Tibial nerve (tissue), 4 donors: ENCODE measurements around the gene PTGIR. TPM values are rescaled to one million over a fixed set of nuclear protein-coding genes. Genes with fewer than 3 reads are reported as not detected.
A peak's percentile ranks its signal among the peaks of the same experiment; 100 is the strongest.

Experiments
- DNase-seq, 2 donors: peaks; one replicate each; pipeline ENCODE4 v3.0.0-alpha.2; 2019; ENCODE audit warnings: low spot score in 2 of 2
- H3K27ac ChIP-seq, 4 donors: fragments of 200-600 bp; sonication (generic) in 3 of 4; one replicate each; pipeline ENCODE4 v1.5.1; 2017 to 2019; ENCODE audit warnings: mild to moderate bottlenecking in 1 of 4
- H3K27me3 ChIP-seq, 2 donors: fragments of 200-600 bp; sonication (generic) in 1 of 2; one replicate each; pipeline versions ENCODE4 v1.5.1 to v1.6.0; 2017 to 2019
- H3K36me3 ChIP-seq, 3 donors: fragments of 200-600 bp; sonication (generic); one replicate each; pipeline ENCODE4 v1.5.1; 2018 to 2019
- H3K4me1 ChIP-seq, 4 donors: fragments of 200-600 bp; sonication (generic) in 3 of 4; one replicate each; pipeline ENCODE4 v1.5.1; 2017 to 2019
- H3K4me3 ChIP-seq, 4 donors: fragments of 200-600 bp; sonication (generic) in 3 of 4; one replicate each; pipeline ENCODE4 v1.5.1; 2017 to 2019; ENCODE audit warnings: mild to moderate bottlenecking in 1 of 4, moderate library complexity in 1 of 4
- H3K9me3 ChIP-seq, 4 donors: fragments of 200-600 bp; sonication (generic) in 3 of 4; one replicate each; pipeline ENCODE4 v1.5.1; 2017 to 2019
- CTCF ChIP-seq, 5 experiments: fragments of 200-600 bp in 3 of 5; fragments of 450-650 bp in 2 of 5; sonication (generic) in 3 of 5; IDR thresholded peaks; one replicate each; pipeline ENCODE4 v1.5.1; 2016 to 2019; ENCODE audit warnings: antibody characterized with exemption in 5 of 5, mild to moderate bottlenecking in 3 of 5, moderate library complexity in 2 of 5
- EP300 ChIP-seq, 2 donors: sonication (generic); formaldehyde crosslinking; IDR thresholded peaks; one replicate each; pipeline ENCODE4 v1.6.1; 2017; ENCODE audit warnings: antibody characterized with exemption in 2 of 2, mild to moderate bottlenecking in 1 of 2
- POLR2A ChIP-seq, 2 donors: fragments of 450-650 bp; IDR thresholded peaks; one replicate each; pipeline ENCODE4 v1.6.1; 2017; ENCODE audit warnings: antibody characterized with exemption in 2 of 2, mild to moderate bottlenecking in 2 of 2, moderate library complexity in 2 of 2
- WGBS, 2 donors: methylation state at CpG; one replicate each; pipeline ENCODE4 v1.1.5; 2018; 5-methylcytosine and 5-hydroxymethylcytosine counted together
- total RNA-seq, 4 donors: library from RNA; depleted of rRNA; stranded (reverse); fragments of >200 nt; gene quantifications; one replicate each; pipeline ENCODE4 v1.1.0, GENCODE V29; 2016

PTGIR gene
- 10 to 100 TPM in 2 of 4 donors, 1 to 10 TPM in 2; 3.1 to 43.2 (median 12.7) TPM for total RNA-seq

- no peak for TF ChIP-seq POLR2A (IDR thresholded peaks at IDR 0.05)
- TF ChIP-seq CTCF (IDR thresholded peaks at IDR 0.05): peak in 1 of 5 experiments; percentile 16
- no peak for TF ChIP-seq EP300 (IDR thresholded peaks at IDR 0.05)
- peak within 1 kb of the TSS in 1 of 4 donors; percentile 29 for H3K4me3 ChIP-seq
- H3K4me1 ChIP-seq: peaks cover 0 to 52% (median 42%) of the 10 kb centered on the region in 4 donors
- no peaks in the 10 kb centered on the region for H3K36me3 ChIP-seq
- peak; percentile 57 to 74 for DNase-seq
- no peaks in the 10 kb centered on the region for H3K9me3 ChIP-seq
- WGBS, 2 donors: 17 to 23% methylated on average over 13 of the region's 13 CpGs
- H3K27me3 ChIP-seq: no peaks in the 10 kb centered on the region
- H3K27ac ChIP-seq: peak within 1 kb of the TSS; percentile 41 to 92 (median 74)
Measured at GRCh38 chr19:46624958-46625661, at the start of gene PTGIR. Gene PTGIR (minus strand): TSS chr19:46625089. CDS start chr19:46624225, 864 bp downstream.

GRCh38 chr19:46670813-46671212, 45.9 kb upstream of the PTGIR start:
- H3K27ac ChIP-seq: no peak overlapping the region
- H3K4me1 ChIP-seq: no peaks in the 10 kb centered on the region
- TF ChIP-seq CTCF (IDR thresholded peaks at IDR 0.05): no peak
- no peak for TF ChIP-seq POLR2A (IDR thresholded peaks at IDR 0.05)
- no peak for TF ChIP-seq EP300 (IDR thresholded peaks at IDR 0.05)
- H3K27me3 ChIP-seq: no peaks in the 10 kb centered on the region
- H3K36me3 ChIP-seq: peaks cover 0 to 35% (median 4%) of the 10 kb centered on the region in 3 donors
- no peak overlapping the region for H3K4me3 ChIP-seq
- DNase-seq: no peak
- no peaks in the 10 kb centered on the region for H3K9me3 ChIP-seq

GRCh38 chr19:46668662-46669061, 43.8 kb upstream of the PTGIR start:
- Histone ChIP-seq H3K27ac (no peak overlapping the region), H3K4me1 (no peaks in the 10 kb centered on the region), H3K9me3 (no peaks in the 10 kb centered on the region), H3K4me3 (no peak overlapping the region), H3K27me3 (no peaks in the 10 kb centered on the region), H3K36me3 (peaks cover 0 to 14% (median 0%) of the 10 kb centered on the region in 3 donors)
- no peak for TF ChIP-seq EP300 (IDR thresholded peaks at IDR 0.05)
- no peak for TF ChIP-seq CTCF (IDR thresholded peaks at IDR 0.05)
- TF ChIP-seq POLR2A (IDR thresholded peaks at IDR 0.05): no peak
- 90 to 94% methylated on average over 3 of the region's 3 CpGs for WGBS, 2 donors
- no peak for DNase-seq

- TF ChIP-seq EP300 (IDR thresholded peaks at IDR 0.05): no peak
- TF ChIP-seq CTCF (IDR thresholded peaks at IDR 0.05): no peak
- no peak for TF ChIP-seq POLR2A (IDR thresholded peaks at IDR 0.05)
- no peaks in the 10 kb centered on the region for H3K36me3 ChIP-seq
- DNase-seq: no peak
- peaks cover 0 to 18% (median 8%) of the 10 kb centered on the region in 4 donors for H3K4me1 ChIP-seq
- no peak overlapping the region for H3K27ac ChIP-seq
- WGBS, 2 donors: 81 to 86% methylated on average over 8 of the region's 8 CpGs
- no peak overlapping the region for H3K4me3 ChIP-seq
- no peaks in the 10 kb centered on the region for H3K27me3 ChIP-seq
- H3K9me3 ChIP-seq: no peaks in the 10 kb centered on the region
Measured at GRCh38 chr19:46665072-46665471, 40.2 kb upstream of the PTGIR start.

- Histone ChIP-seq H3K4me1 (peaks cover 0 to 35% (median 20%) of the 10 kb centered on the region in 4 donors), H3K27ac (peak overlapping the region; percentile 72 to 91 (median 81)), H3K36me3 (no peaks in the 10 kb centered on the region), H3K27me3 (no peaks in the 10 kb centered on the region), H3K4me3 (peak overlapping the region; percentile 14 to 65 (median 34)), H3K9me3 (no peaks in the 10 kb centered on the region)
- peak in 1 of 2 donors; percentile 18 for TF ChIP-seq EP300 (IDR thresholded peaks at IDR 0.05)
- TF ChIP-seq CTCF (IDR thresholded peaks at IDR 0.05): peak; percentile 89 to 95 (median 92)
- TF ChIP-seq POLR2A (IDR thresholded peaks at IDR 0.05): no peak
- WGBS, 2 donors: 6 to 8% methylated on average over 19 of the region's 19 CpGs
- peak; percentile 66 to 79 for DNase-seq
Measured at GRCh38 chr19:46661735-46662592, 37.1 kb upstream of the PTGIR start.
